Ammon's horn (tissue), 1 donor: Measurements from ENCODE around the gene AFAP1.
A peak's percentile ranks its signal among the peaks of the same experiment; 100 is the strongest.

Source experiments
- DNase-seq: peaks from one replicate; pipeline ENCODE4 v3.0.0-alpha.2; 2016; ENCODE audit warnings: low spot score

The AFAP1 gene

GRCh38 chr4:7782783-7783182 is 156.9 kb downstream of the AFAP1 start:
- no peak for DNase-seq

GRCh38 chr4:7781993-7782392 is 157.7 kb downstream of the AFAP1 start:
- DNase-seq = no peak

GRCh38 chr4:7781366-7781765 is 158.3 kb downstream of the AFAP1 start:
- DNase-seq = no peak

GRCh38 chr4:7780751-7781348 is 158.8 kb downstream of the AFAP1 start:
- no peak for DNase-seq

GRCh38 chr4:7779432-7779768 is 160.3 kb downstream of the AFAP1 start:
- peak; percentile 29 for DNase-seq

GRCh38 chr4:7778510-7779431 is 160.9 kb downstream of the AFAP1 start:
- no peak for DNase-seq

- no peak for DNase-seq
These were observed 161.7 kb downstream of the AFAP1 start for GRCh38 chr4:7777871-7778509.

- no peak for DNase-seq
These were observed 162.5 kb downstream of the AFAP1 start for GRCh38 chr4:7777017-7777710.

- no peak for DNase-seq
These were observed 164.3 kb downstream of the AFAP1 start for GRCh38 chr4:7775396-7775795.

GRCh38 chr4:7774301-7775294 is 165.1 kb downstream of the AFAP1 start:
- DNase-seq = no peak

GRCh38 chr4:7773401-7774180 is 166.1 kb downstream of the AFAP1 start:
- DNase-seq = no peak

- no peak for DNase-seq
These were observed 166.8 kb downstream of the AFAP1 start for GRCh38 chr4:7772711-7773385.

GRCh38 chr4:7771541-7772507 is 167.8 kb downstream of the AFAP1 start:
- no peak for DNase-seq

GRCh38 chr4:7771056-7771455 is 168.6 kb downstream of the AFAP1 start:
- DNase-seq = no peak

- no peak for DNase-seq
These were observed 169.2 kb downstream of the AFAP1 start for GRCh38 chr4:7770224-7771050.

- peak; percentile 37 for DNase-seq
These were observed 170.1 kb downstream of the AFAP1 start for GRCh38 chr4:7769396-7770223.

- DNase-seq = no peak
These were observed 170.9 kb downstream of the AFAP1 start for GRCh38 chr4:7768736-7769135.
